HepG2 (cell line): Measurements from ENCODE around the gene TTPAL. TPM values are rescaled to one million over a fixed set of nuclear protein-coding genes. Genes with fewer than 3 reads are reported as not detected.

Experiments
- DPF2 ChIP-seq: sonication (generic); formaldehyde crosslinking; IDR thresholded peaks from 2 replicates; pipeline ENCODE4 v1.4.0; 2020; ENCODE audit warnings: mild to moderate bottlenecking, low read depth, missing genetic modification reagents, borderline replicate concordance
- FOXO1 ChIP-seq: sonication (generic); formaldehyde crosslinking; IDR thresholded peaks from 2 replicates; pipeline ENCODE4 v1.4.0; 2020; ENCODE audit warnings: missing genetic modification reagents
- HNF4G ChIP-seq, 2 experiments: sonication (generic) in 1 of 2; formaldehyde crosslinking in 1 of 2; IDR thresholded peaks; 2 replicates each; pipeline versions ENCODE4 v1.4.0 to v1.6.1; 2011 to 2020; ENCODE audit warnings: borderline replicate concordance in 2 of 2, low read depth in 2 of 2, mild to moderate bottlenecking in 2 of 2, low read length in 1 of 2, missing genetic modification reagents in 1 of 2, moderate library complexity in 1 of 2
- MTA1 ChIP-seq: sonication (generic); formaldehyde crosslinking; IDR thresholded peaks from 2 replicates; pipeline ENCODE4 v1.4.0; 2020; ENCODE audit warnings: missing genetic modification reagents, mild to moderate bottlenecking, borderline replicate concordance
- PATZ1 ChIP-seq: sonication (generic); formaldehyde crosslinking; IDR thresholded peaks from 2 replicates; pipeline ENCODE4 v1.4.0; 2020; ENCODE audit warnings: missing genetic modification reagents
- PRDM10 ChIP-seq: sonication (generic); formaldehyde crosslinking; IDR thresholded peaks from 2 replicates; pipeline ENCODE4 v1.4.0; 2020; ENCODE audit warnings: low read depth, missing genetic modification reagents
- SOX13 ChIP-seq, 3 experiments: fragments of 450-650 bp in 1 of 3; sonication (generic) in 1 of 3; formaldehyde crosslinking in 1 of 3; IDR thresholded peaks in 2 of 3; conservative IDR thresholded peaks in 1 of 3; 2 replicates each; pipeline versions ENCODE4 v1.5.0 to v1.6.1; 2016 to 2020; ENCODE audit warnings: antibody characterized with exemption in 1 of 3, mild to moderate bottlenecking in 1 of 3, missing compliant biosample characterization in 1 of 3, missing genetic modification reagents in 1 of 3, moderate library complexity in 1 of 3
- UBTF ChIP-seq: sonication (generic); formaldehyde crosslinking; IDR thresholded peaks from 2 replicates; pipeline ENCODE4 v1.4.0; 2020; ENCODE audit warnings: mild to moderate bottlenecking, missing genetic modification reagents
- ZBTB38 ChIP-seq: sonication (generic); formaldehyde crosslinking; IDR thresholded peaks from 2 replicates; pipeline ENCODE4 v1.5.1; 2020; ENCODE audit warnings: mild to moderate bottlenecking, missing genetic modification reagents
- ZNF142 ChIP-seq: sonication (generic); formaldehyde crosslinking; IDR thresholded peaks from 2 replicates; pipeline ENCODE4 v1.4.0; 2020; ENCODE audit warnings: missing genetic modification reagents
- ZNF24 ChIP-seq: fragments of 450-650 bp; IDR thresholded peaks from 2 replicates; pipeline ENCODE4 v1.6.1; 2017; ENCODE audit warnings: antibody characterized with exemption, mild to moderate bottlenecking
- ZNF761 ChIP-seq: sonication (generic); formaldehyde crosslinking; conservative IDR thresholded peaks from 2 replicates; pipeline ENCODE4 v1.4.0; 2020; ENCODE audit warnings: mild to moderate bottlenecking, missing genetic modification reagents
- polyA plus RNA-seq, 8 experiments: library from polyadenylated mRNA; depleted of rRNA in 3 of 8; stranded (reverse) in 7 of 8; unstranded in 1 of 8; fragments of >200 nt; fragmentation: Illumina TruSeq in 4 of 8; extraction: Trizol in 4 of 8; gene quantifications; 2 replicates each; pipeline versions ENCODE4 v1.2.1 to v1.2.3, GENCODE V29; 2011 to 2016; ENCODE audit warnings: low read depth in 4 of 8, missing spikeins in 1 of 8, mixed read lengths in 1 of 8; ENCODE audit not compliant: insufficient read depth in 1 of 8
- total RNA-seq, 5 experiments: library from RNA; depleted of rRNA; stranded (reverse); fragments of >200 nt; fragmentation: Illumina TruSeq; extraction: Trizol; gene quantifications; 2 replicates each; pipeline ENCODE4 v1.2.3, GENCODE V29; 2016; ENCODE audit warnings: low read depth in 1 of 5

TTPAL gene
- total and polyA plus RNA-seq, 2 of the 13 experiments (the other 11 are each of a cell fraction or from before 2014, with no cell fraction given) = 4.3 to 18.8 TPM

GRCh38 chr20:44433751-44434538 is 41.7 kb upstream of the TTPAL start (continued):
- TF ChIP-seq PATZ1 (CRISPR knock-in tag) (peak; percentile 62), SOX13 (IDR thresholded peaks at IDR 0.05) (no peak), SOX13 (CRISPR knock-in tag; conservative IDR thresholded peaks at IDR 0.05 in 1 of 2, IDR thresholded peaks at IDR 0.05 in 1 of 2) (peak; percentile 15 to 48; a peak in 2 of 4 replicates), ZNF24 (no peak), HNF4G (IDR thresholded peaks at IDR 0.05; ENCODE audit: borderline replicate concordance, low read depth, low read length) (no peak), HNF4G (CRISPR knock-in tag; IDR thresholded peaks at IDR 0.05; ENCODE audit: borderline replicate concordance, low read depth) (peak; percentile 68; the same call in 1 of the 2 replicates), ZNF761 (CRISPR knock-in tag) (peak; percentile 87; the same call in 1 of the 2 replicates), DPF2 (CRISPR knock-in tag) (no peak), UBTF (CRISPR knock-in tag) (peak; percentile 66), ZNF142 (CRISPR knock-in tag) (no peak), FOXO1 (no peak), ZBTB38 (CRISPR knock-in tag) (peak; percentile 41; the same call in 1 of the 2 replicates), PRDM10 (CRISPR knock-in tag) (peak; percentile 59; the same call in 1 of the 2 replicates), MTA1 (CRISPR knock-in tag) (0 out of 2 replicates have a peak, but pooled peaks have one; percentile 8)
